ENCODE results near the gene DDX60.

DDX60 gene

GRCh38 chr4:168208957-168209614 lies 109.5 kb downstream of the DDX60 start:
- no peak for DNase-seq (ENCODE audit: low read depth, low spot score)
- TF ChIP-seq ZNF274 (IDR thresholded peaks at IDR 0.05; ENCODE audit: low read depth, low read length) = no peak
- no peak for TF ChIP-seq SUZ12 (IDR thresholded peaks at IDR 0.05; ENCODE audit: extremely low read depth, insufficient read depth, insufficient read length)
- no peak for TF ChIP-seq YY1 (IDR thresholded peaks at IDR 0.05; ENCODE audit: insufficient read depth, insufficient read length)
- H3K36me3 ChIP-seq (ENCODE audit: insufficient read depth, insufficient read length, low read length) = no peaks in the 10 kb centered on the region

GRCh38 chr4:168203233-168203911 lies 115.2 kb downstream of the DDX60 start:
- no peak overlapping the region for H3K4me3 ChIP-seq (ENCODE audit: insufficient read length, low read depth)
- DNase-seq (ENCODE audit: low read depth, low spot score) = no peak
- TF ChIP-seq SUZ12 (IDR thresholded peaks at IDR 0.05; ENCODE audit: extremely low read depth, insufficient read depth, insufficient read length) = no peak
- no peak for TF ChIP-seq ZNF274 (IDR thresholded peaks at IDR 0.05; ENCODE audit: low read depth, low read length)
- TF ChIP-seq YY1 (IDR thresholded peaks at IDR 0.05; ENCODE audit: insufficient read depth, insufficient read length) = no peak
- H3K9ac ChIP-seq (ENCODE audit: insufficient read length, low read depth) = no peak overlapping the region
- H3K36me3 ChIP-seq (ENCODE audit: insufficient read depth, insufficient read length, low read length) = no peaks in the 10 kb centered on the region
- peaks cover 41% of the 10 kb centered on the region for H3K9me3 ChIP-seq (ENCODE audit: insufficient read depth, low read length)
- no peaks in the 10 kb centered on the region for H3K4me1 ChIP-seq (ENCODE audit: insufficient read depth, insufficient read length)
- no peaks in the 10 kb centered on the region for H3K27me3 ChIP-seq (ENCODE audit: insufficient read depth, insufficient read length)

More at GRCh38 chr4:168208957-168209614, 109.5 kb downstream of the DDX60 start:
- Histone ChIP-seq H3K4me3 (ENCODE audit: insufficient read length, low read depth) (no peak overlapping the region), H3K4me1 (ENCODE audit: insufficient read depth, insufficient read length) (no peaks in the 10 kb centered on the region), H3K27me3 (ENCODE audit: insufficient read depth, insufficient read length) (no peaks in the 10 kb centered on the region), H3K9ac (ENCODE audit: insufficient read length, low read depth) (no peak overlapping the region), H3K9me3 (ENCODE audit: insufficient read depth, low read length) (peaks cover 17% of the 10 kb centered on the region)

GRCh38 chr4:168200685-168201084 lies 117.9 kb downstream of the DDX60 start:
- no peak for DNase-seq (ENCODE audit: low read depth, low spot score)
- Histone ChIP-seq H3K27me3 (ENCODE audit: insufficient read depth, insufficient read length) (no peaks in the 10 kb centered on the region), H3K9me3 (ENCODE audit: insufficient read depth, low read length) (peaks cover 40% of the 10 kb centered on the region), H3K36me3 (ENCODE audit: insufficient read depth, insufficient read length, low read length) (no peaks in the 10 kb centered on the region), H3K4me3 (ENCODE audit: insufficient read length, low read depth) (no peak overlapping the region), H3K4me1 (ENCODE audit: insufficient read depth, insufficient read length) (no peaks in the 10 kb centered on the region), H3K9ac (ENCODE audit: insufficient read length, low read depth) (no peak overlapping the region)
- no peak for TF ChIP-seq SUZ12 (IDR thresholded peaks at IDR 0.05; ENCODE audit: extremely low read depth, insufficient read depth, insufficient read length)
- no peak for TF ChIP-seq ZNF274 (IDR thresholded peaks at IDR 0.05; ENCODE audit: low read depth, low read length)
- TF ChIP-seq YY1 (IDR thresholded peaks at IDR 0.05; ENCODE audit: insufficient read depth, insufficient read length) = no peak

- no peak for TF ChIP-seq YY1 (IDR thresholded peaks at IDR 0.05; ENCODE audit: insufficient read depth, insufficient read length)
- TF ChIP-seq SUZ12 (IDR thresholded peaks at IDR 0.05; ENCODE audit: extremely low read depth, insufficient read depth, insufficient read length) = no peak
- TF ChIP-seq ZNF274 (IDR thresholded peaks at IDR 0.05; ENCODE audit: low read depth, low read length) = no peak
- H3K4me3 ChIP-seq (ENCODE audit: insufficient read length, low read depth) = no peak overlapping the region
- H3K27me3 ChIP-seq (ENCODE audit: insufficient read depth, insufficient read length) = no peaks in the 10 kb centered on the region
- H3K9me3 ChIP-seq (ENCODE audit: insufficient read depth, low read length) = peaks cover 27% of the 10 kb centered on the region
- no peaks in the 10 kb centered on the region for H3K36me3 ChIP-seq (ENCODE audit: insufficient read depth, insufficient read length, low read length)
- H3K9ac ChIP-seq (ENCODE audit: insufficient read length, low read depth) = no peak overlapping the region
- no peak for DNase-seq (ENCODE audit: low read depth, low spot score)
- no peaks in the 10 kb centered on the region for H3K4me1 ChIP-seq (ENCODE audit: insufficient read depth, insufficient read length)
These were observed 119.1 kb downstream of the DDX60 start for GRCh38 chr4:168199260-168199957.

- Histone ChIP-seq H3K4me3 (ENCODE audit: insufficient read length, low read depth) (no peak overlapping the region), H3K4me1 (ENCODE audit: insufficient read depth, insufficient read length) (no peaks in the 10 kb centered on the region), H3K36me3 (ENCODE audit: insufficient read depth, insufficient read length, low read length) (no peaks in the 10 kb centered on the region), H3K9me3 (ENCODE audit: insufficient read depth, low read length) (peaks cover 13% of the 10 kb centered on the region; the same call in 1 of the 2 replicates), H3K9ac (ENCODE audit: insufficient read length, low read depth) (no peak overlapping the region), H3K27me3 (ENCODE audit: insufficient read depth, insufficient read length) (no peaks in the 10 kb centered on the region)
- TF ChIP-seq YY1 (IDR thresholded peaks at IDR 0.05; ENCODE audit: insufficient read depth, insufficient read length) = no peak
- TF ChIP-seq SUZ12 (IDR thresholded peaks at IDR 0.05; ENCODE audit: extremely low read depth, insufficient read depth, insufficient read length) = no peak
- no peak for DNase-seq (ENCODE audit: low read depth, low spot score)
These were observed 120.6 kb downstream of the DDX60 start for GRCh38 chr4:168197926-168198325.

GRCh38 chr4:168188754-168189153 lies 129.8 kb downstream of the DDX60 start:
- Histone ChIP-seq H3K27me3 (ENCODE audit: insufficient read depth, insufficient read length) (no peaks in the 10 kb centered on the region), H3K4me1 (ENCODE audit: insufficient read depth, insufficient read length) (no peaks in the 10 kb centered on the region), H3K36me3 (ENCODE audit: insufficient read depth, insufficient read length, low read length) (no peaks in the 10 kb centered on the region), H3K9ac (ENCODE audit: insufficient read length, low read depth) (no peak overlapping the region), H3K9me3 (ENCODE audit: insufficient read depth, low read length) (no peaks in the 10 kb centered on the region), H3K4me3 (ENCODE audit: insufficient read length, low read depth) (no peak overlapping the region)
- DNase-seq (ENCODE audit: low read depth, low spot score) = no peak
- TF ChIP-seq ZNF274 (IDR thresholded peaks at IDR 0.05; ENCODE audit: low read depth, low read length) (no peak), SUZ12 (IDR thresholded peaks at IDR 0.05; ENCODE audit: extremely low read depth, insufficient read depth, insufficient read length) (no peak), YY1 (IDR thresholded peaks at IDR 0.05; ENCODE audit: insufficient read depth, insufficient read length) (no peak)

Data from NT2/D1 (cell line).